GM19193 (cell line): Measurements from ENCODE around the gene HSD17B1.
"Not testable (repeated sequence)": the region's sequence is repeated elsewhere in the genome, so short reads cannot be mapped to it uniquely, and the experiment has no call there.

ENCODE experiments used
- POLR2A ChIP-seq: IDR thresholded peaks from 4 replicates; pipeline ENCODE4 v1.6.1; 2011; ENCODE audit not compliant: insufficient read depth, insufficient read length; ENCODE audit errors: extremely low read depth

HSD17B1 gene, protein sequence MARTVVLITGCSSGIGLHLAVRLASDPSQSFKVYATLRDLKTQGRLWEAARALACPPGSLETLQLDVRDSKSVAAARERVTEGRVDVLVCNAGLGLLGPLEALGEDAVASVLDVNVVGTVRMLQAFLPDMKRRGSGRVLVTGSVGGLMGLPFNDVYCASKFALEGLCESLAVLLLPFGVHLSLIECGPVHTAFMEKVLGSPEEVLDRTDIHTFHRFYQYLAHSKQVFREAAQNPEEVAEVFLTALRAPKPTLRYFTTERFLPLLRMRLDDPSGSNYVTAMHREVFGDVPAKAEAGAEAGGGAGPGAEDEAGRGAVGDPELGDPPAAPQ

GRCh38 chr17:42552736-42553135 lies at the start of gene HSD17B1:
TSS of gene HSD17B1 (plus strand) at chr17:42552923. CDS start at chr17:42552934, 11 bp downstream.
- not testable (repeated sequence) for TF ChIP-seq POLR2A

DNA sequence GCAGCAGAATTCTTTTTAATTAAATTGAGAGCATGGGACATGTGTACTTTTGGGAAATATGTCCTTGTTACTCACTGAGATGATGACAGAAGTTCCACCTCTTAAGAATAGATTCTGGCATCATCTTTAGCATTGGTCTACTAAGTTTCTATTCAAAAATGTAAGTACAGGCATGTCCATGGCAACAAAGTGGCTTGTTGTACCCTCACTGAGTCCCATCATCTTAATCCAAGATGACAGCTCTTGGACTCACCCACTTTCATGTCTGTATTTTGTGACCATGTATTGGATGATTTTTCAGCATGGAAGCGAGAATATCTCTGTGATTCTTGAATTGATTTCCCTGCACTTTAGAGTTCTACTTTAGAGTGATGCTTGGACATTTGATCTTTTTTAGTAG lies 49.8 kb upstream of the HSD17B1 start:
- no peak for TF ChIP-seq POLR2A

DNA sequence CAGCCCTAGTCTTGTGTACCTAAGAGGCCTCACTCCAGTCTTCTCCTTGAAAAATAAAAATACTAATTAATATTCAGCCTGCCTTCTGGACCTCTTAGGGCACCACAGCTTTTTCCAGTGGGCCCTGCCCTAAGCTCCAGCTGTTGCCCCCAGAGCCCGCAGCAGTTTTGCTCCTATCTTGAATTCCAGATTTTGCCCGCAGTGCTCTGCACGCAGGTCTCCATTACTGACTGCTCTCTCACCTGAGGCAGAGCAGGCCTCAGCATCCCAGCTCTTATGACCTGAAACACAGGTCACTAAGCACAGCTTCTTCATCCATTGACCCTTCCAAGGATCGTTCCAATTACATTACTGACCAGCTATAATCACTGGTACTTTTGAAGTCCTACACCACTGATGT lies 45.1 kb upstream of the HSD17B1 start:
- TF ChIP-seq POLR2A = no peak

DNA sequence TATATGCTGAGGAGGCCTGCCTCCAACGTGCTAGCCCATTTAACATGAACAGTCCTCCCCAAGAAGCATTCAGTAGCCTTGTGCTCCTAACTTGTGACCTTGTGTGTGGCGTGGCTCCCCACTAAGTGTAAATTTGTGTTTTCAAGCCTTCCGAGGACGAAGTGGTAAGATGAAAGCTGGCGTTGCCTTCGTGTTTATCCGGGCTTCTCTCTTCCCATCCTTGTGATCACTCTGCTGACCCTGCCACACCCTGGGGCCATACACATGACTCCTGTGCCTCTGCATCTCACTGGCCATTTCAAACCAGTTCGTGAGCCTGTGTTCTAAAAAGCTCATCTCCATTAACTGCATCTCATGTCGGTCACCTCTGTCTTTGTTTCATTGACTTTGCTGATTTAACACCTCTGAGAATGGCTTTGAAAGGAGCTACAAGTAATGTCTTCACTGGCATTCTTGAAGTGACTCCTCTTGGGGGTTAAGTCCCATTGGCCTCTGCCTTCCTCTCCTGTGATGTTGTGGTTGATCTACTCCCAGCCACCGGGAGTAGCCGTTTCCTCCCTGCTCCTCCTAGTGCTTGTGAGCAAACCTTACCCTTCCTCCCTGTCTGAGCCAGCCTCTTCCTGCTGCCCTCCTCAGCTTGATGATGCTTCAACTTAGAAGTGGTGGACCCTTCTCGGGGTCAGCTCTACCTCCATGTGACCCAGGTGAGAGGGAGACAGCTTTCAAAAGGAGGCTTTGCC lies 44.1 kb upstream of the HSD17B1 start:
- TF ChIP-seq POLR2A = no peak

- no peak for TF ChIP-seq POLR2A
Measured at GRCh38 chr17:42509409-42509808, 43.3 kb upstream of the HSD17B1 start.

- TF ChIP-seq POLR2A = no peak
Measured at GRCh38 chr17:42509841-42510240, 42.9 kb upstream of the HSD17B1 start.

DNA sequence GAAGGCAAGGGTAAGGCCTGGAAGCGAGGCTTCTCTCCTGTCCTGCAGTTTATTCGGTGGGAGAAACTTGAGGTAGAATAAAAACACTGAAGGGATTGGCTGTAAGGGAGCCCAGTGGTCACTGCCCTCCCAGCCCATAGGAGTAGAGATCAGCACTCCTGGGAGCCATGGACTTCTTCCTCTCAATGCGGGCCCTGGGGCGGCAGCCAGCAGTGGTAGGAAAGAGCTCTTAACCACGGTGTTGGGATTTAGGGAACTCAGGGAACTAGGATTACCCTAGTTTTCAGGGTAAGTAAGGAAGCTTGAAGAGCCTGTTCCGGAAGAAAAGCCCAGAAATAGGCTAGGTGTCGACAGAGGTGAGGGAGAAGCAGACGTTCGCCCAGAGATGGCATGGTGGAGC lies 40.5 kb upstream of the HSD17B1 start:
- TF ChIP-seq POLR2A = no peak

- TF ChIP-seq POLR2A = no peak
Measured at GRCh38 chr17:42512733-42513251, 39.9 kb upstream of the HSD17B1 start.

DNA sequence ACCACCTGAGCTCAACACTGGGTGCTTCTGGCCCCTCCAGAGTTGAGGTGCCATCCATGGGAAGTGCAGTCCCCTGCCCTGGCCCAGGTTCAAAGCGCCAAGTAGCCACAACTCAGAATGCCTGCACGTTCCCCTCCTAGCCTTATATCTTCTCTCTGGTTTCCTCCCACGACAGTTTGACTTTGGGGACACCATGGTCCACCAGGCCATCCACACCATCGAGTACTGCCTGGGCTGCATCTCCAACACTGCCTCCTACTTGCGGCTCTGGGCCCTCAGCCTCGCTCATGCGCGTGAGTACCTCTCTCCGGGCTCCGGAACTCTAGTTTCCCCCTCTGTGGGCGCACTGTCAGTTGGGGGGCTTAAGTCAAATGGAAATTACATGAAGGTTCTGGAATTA lies 39.0 kb upstream of the HSD17B1 start:
- no peak for TF ChIP-seq POLR2A

DNA sequence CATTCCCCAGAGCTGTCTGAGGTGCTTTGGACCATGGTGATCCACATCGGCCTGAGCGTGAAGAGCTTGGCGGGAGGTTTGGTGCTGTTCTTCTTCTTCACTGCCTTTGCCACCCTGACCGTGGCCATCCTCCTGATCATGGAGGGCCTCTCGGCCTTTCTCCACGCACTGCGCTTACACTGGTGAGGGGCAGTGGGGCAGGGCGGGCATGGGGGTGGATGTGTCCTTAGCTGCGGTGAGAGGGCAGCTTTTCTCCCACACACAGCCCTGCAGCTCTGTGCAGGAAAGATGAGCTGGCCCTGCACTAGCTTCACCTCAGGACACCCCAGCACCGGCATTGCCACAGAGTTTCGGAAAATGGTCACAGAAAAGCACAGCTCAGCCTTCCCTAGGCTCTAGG lies 38.4 kb upstream of the HSD17B1 start:
- no peak for TF ChIP-seq POLR2A

DNA sequence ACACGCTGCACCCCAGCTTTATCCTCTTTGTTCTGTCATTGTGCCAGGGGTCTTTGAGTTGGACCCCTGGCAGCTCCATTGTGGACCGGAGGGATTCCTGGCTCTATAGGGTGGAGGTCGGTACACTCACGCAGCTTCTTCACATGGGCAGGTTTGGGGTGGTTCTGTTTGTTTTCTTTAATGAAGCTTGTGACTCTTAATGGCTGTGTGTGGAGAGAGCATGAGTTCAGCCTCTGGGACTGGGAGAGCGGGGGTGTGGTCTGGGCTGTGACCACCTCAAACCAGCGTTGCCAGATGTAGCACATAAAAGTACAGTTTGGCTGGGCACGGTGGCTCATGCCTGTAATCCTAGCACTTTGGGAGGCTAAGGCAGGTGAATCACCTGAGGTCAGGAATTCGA lies 37.9 kb upstream of the HSD17B1 start:
- no peak for TF ChIP-seq POLR2A

DNA sequence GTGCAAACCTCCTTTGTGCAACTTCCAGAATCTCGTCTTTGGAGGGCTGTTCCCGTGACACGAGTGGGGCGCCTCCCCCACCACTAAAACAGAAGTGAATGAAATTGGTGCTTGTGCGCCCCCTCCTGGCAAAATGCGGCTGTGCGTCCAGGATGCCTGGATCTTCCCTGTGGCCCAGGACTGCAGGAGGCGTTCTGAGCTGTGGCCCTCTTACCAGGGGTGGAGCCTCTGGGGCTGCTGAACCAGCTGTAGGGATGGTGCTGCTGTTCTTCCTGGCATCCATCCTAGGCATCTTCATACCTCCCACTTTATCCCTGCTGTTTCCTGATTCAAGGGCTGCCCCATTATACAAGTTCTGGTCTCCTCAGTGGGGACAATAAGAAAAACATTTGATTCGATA lies 35.2 kb upstream of the HSD17B1 start:
- no peak for TF ChIP-seq POLR2A

DNA sequence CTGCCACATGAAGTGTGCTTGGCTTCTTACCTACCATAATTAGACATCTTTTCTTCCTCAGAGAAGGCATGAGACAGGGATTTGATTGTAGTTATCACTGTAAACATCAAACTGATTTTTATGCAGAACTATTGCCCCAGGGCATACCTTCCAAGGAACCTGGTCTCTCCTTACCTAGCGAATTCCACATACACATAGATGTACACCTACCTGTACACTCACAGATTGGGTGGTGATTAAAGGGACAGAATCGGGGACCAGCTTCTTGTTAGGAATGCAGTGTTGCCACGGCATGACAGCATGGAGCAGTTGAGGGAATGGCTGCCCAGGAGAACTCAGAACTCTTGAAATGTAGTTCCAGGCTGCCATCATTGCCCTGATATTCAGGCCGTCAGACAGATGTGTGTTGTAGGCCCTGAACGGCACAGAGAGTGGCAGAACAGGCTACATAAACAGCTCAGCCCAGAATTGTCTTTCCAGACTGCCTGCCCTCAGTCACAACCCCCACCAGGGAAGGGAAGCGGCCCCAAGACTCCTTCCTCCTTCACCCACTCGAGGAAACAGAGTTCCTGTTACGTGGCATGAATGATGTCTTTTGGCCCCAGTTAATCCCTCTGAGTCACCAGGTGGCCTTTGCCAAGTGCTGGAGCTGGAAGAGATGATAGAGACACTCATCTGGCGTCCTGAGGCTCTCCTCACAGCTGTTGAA lies 34.5 kb upstream of the HSD17B1 start:
- no peak for TF ChIP-seq POLR2A

GRCh38 chr17:42518755-42519545 lies 33.8 kb upstream of the HSD17B1 start:
- no peak for TF ChIP-seq POLR2A
